Coronary artery (tissue), 2 donors: ENCODE results near the gene ZBTB7A.
"Not testable (repeated sequence)": the region's sequence is repeated elsewhere in the genome, so short reads cannot be mapped to it uniquely, and the experiment has no call there.

Experiments used
- DNase-seq: peaks from one replicate; pipeline ENCODE4 v3.0.0-alpha.2; 2017; ENCODE audit warnings: low spot score
- H3K27ac ChIP-seq, 2 donors: fragments of 200-600 bp; sonication (generic); one replicate each; pipeline ENCODE4 v1.5.1; 2016 to 2019
- H3K4me3 ChIP-seq: fragments of 200-600 bp; sonication (generic); 2 replicates; pipeline ENCODE4 v1.5.1; 2016; ENCODE audit warnings: mild to moderate bottlenecking, moderate library complexity
- CTCF ChIP-seq: fragments of 200-600 bp; sonication (generic); IDR thresholded peaks from one replicate; pipeline ENCODE4 v1.5.1; 2019; ENCODE audit warnings: antibody characterized with exemption

The ZBTB7A gene

GRCh38 chr19:4010808-4011110, 55.9 kb downstream of the ZBTB7A start:
- no peak overlapping the region for H3K27ac ChIP-seq
- TF ChIP-seq CTCF = no peak
- DNase-seq = no peak
- H3K4me3 ChIP-seq = no peak overlapping the region

GRCh38 chr19:4009990-4010807, 56.5 kb downstream of the ZBTB7A start:
- DNase-seq = no peak
- TF ChIP-seq CTCF = no peak
- Histone ChIP-seq H3K4me3 (peak overlapping the region; percentile 37), H3K27ac (no peak overlapping the region)

GRCh38 chr19:4007836-4008539, 58.7 kb downstream of the ZBTB7A start:
- Histone ChIP-seq H3K4me3 (peak overlapping the region; percentile 96), H3K27ac (peak overlapping the region; percentile 69 to 81)
- TF ChIP-seq CTCF = no peak
- peak; percentile 75 for DNase-seq

GRCh38 chr19:4007021-4007835, 59.5 kb downstream of the ZBTB7A start, which contains the start of gene PIAS4:
PIAS4 (plus strand) TSS chr19:4007736; CDS start chr19:4007761, 25 bp downstream.
- no peak for TF ChIP-seq CTCF
- peak within 1 kb of the TSS; percentile 96 for H3K4me3 ChIP-seq

GRCh38 chr19:4005436-4005835, 61.3 kb downstream of the ZBTB7A start:
- not testable (repeated sequence) for H3K27ac ChIP-seq, DNase-seq, H3K4me3 ChIP-seq

More at GRCh38 chr19:4007021-4007835, 59.5 kb downstream of the ZBTB7A start, which contains the start of gene PIAS4:
- peak within 1 kb of the TSS; percentile 69 to 81 for H3K27ac ChIP-seq
- peak; percentile 97 for DNase-seq

- H3K27ac ChIP-seq, H3K4me3 ChIP-seq, DNase-seq: not testable (repeated sequence)
Observed at GRCh38 chr19:4000798-4001197, 65.9 kb downstream of the ZBTB7A start.

GRCh38 chr19:3998667-3999412, 67.9 kb downstream of the ZBTB7A start:
- not testable (repeated sequence) for H3K27ac ChIP-seq, H3K4me3 ChIP-seq, DNase-seq

- Histone ChIP-seq H3K4me3 (no peak overlapping the region), H3K27ac (no peak overlapping the region)
- no peak for TF ChIP-seq CTCF
- DNase-seq = no peak
Observed at GRCh38 chr19:3995607-3996006, 71.1 kb downstream of the ZBTB7A start.
